Measurements from ENCODE around the gene INSRR.
A peak's percentile ranks its signal among the peaks of the same experiment; 100 is the strongest.

The INSRR gene

GRCh38 chr1:156832434-156832833 is 26.5 kb downstream of the INSRR start:
- DNase-seq (ENCODE audit: low read depth, low spot score), result no peak

GRCh38 chr1:156828400-156829124 is 30.4 kb downstream of the INSRR start:
- DNase-seq (ENCODE audit: low read depth, low spot score), result no peak

DNA sequence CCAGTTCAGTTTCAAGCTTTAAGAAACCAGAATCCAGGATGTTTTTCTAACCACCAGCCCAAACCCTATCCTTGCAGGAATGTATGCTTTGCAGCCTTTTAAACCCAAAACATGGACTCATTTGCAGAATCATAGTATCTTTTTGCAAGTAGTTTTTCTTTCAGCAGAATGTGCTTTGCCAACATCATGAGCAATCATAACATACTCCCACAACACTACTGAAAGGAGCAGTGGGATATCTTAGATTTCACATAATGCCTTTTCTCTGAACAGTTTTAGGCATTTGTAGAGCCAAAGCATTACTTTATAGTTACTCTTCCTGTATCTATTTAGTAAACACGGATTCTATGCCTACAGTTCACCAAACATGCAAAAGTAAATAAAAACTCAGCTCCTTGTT is 32.3 kb downstream of the INSRR start:
- DNase-seq (ENCODE audit: low read depth, low spot score), result no peak

GRCh38 chr1:156823210-156823790 is 35.6 kb downstream of the INSRR start:
- no peak for DNase-seq (ENCODE audit: low read depth, low spot score)

- DNase-seq (ENCODE audit: low read depth, low spot score), result no peak
These were observed 36.2 kb downstream of the INSRR start for GRCh38 chr1:156822680-156823079.

DNA sequence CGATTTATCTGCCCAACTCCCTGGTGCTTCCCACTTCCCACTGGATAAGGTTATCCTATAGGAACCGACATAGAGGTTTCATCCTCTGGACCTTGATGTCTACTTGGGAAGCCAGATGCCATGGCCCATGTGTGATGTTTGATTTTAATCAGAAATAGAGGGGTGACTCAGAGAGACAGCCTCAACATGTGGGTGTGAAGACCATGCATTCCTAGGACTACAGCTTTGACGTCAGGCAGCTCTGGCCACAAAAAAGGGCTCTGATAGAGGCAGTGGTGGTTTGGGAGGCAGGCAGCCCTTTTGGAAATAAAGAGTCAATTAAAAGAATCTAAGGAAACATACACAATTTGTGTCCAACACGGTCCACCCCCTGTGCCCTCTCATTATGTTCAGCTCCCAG is 37.1 kb downstream of the INSRR start:
- DNase-seq (ENCODE audit: low read depth, low spot score), result no peak

- peak; percentile 91 for DNase-seq (ENCODE audit: low read depth, low spot score)
These were observed 42.2 kb downstream of the INSRR start, which contains the start of gene SH2D2A for GRCh38 chr1:156816561-156817328. Gene SH2D2A, minus strand, starts transcription at chr1:156816848. Its CDS starts 140 bp downstream, at chr1:156816708.

DNA sequence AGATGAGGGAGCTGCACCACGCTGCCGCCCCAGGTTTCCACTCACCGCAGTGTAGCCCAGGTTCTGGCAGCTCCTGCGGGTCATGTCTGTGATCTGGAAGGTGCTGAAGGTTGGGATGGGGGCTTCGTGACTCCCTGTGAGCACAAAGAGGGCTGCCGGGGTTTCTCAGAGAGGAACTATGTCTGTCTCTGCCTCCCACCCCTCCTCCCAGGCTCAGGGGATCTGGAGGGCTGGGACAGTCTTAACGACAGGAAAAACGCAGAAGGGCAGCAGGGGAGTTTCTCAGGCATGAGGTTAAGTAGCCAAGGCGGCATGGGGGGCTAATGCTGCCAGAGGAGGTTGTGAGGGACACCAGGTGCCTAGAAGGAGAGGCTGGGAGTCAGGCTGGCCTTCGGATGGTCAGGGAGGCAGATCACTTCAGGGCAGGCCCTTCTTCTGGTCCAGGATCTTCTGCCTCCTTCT is 42.9 kb downstream of the INSRR start:
- no peak for DNase-seq (ENCODE audit: low read depth, low spot score)

DNA sequence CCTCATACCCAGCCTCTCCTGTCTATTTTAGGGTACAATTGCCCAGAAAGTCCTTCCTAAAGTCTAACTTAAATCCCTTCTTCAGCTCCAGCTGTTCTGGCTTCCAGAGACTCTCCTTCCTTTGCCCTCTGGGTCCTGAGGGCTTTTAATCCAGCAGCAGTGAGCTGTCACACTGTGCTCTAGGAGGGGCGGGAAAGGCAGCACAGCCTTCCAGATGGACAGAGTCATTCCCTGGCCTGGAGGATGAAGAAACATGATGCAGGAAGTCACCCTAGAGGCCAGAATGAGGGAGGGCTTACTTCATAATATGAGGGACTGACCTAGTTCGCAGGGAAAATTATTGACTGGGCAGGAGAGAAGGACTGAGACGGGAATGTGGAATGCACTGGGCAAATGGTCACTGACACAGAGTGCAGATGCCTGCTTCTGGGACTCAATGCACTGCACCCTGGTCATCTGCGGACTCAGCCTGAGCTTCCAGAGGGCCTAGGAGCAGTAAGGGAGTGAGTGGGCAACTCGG is 43.5 kb downstream of the INSRR start:
- no peak for DNase-seq (ENCODE audit: low read depth, low spot score)

- DNase-seq (ENCODE audit: low read depth, low spot score), result no peak
These were observed 44.2 kb downstream of the INSRR start for GRCh38 chr1:156814571-156815260.

- DNase-seq (ENCODE audit: low read depth, low spot score), result peak; percentile 44
These were observed 45.0 kb downstream of the INSRR start for GRCh38 chr1:156813750-156814570.

DNA sequence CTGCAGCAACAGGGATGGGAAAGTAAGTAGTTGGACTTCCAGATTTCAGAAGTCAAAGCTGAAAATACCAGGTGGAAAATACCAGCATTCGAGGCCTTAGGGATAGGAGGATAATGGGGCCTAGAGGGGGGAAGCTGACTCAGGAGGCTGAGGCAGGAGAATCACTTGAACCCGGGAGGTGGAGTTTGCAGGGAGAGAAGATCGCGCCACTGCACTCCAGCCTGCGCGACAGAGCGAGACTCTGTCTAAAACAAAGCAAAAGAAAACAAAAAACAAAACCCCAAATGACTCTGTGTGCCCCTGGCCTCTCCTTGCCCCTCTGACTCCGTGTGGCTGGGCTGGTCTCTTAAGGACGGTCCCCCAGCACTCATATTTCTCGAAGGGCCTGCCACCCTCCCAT is 45.6 kb downstream of the INSRR start:
- no peak for DNase-seq (ENCODE audit: low read depth, low spot score)

DNA sequence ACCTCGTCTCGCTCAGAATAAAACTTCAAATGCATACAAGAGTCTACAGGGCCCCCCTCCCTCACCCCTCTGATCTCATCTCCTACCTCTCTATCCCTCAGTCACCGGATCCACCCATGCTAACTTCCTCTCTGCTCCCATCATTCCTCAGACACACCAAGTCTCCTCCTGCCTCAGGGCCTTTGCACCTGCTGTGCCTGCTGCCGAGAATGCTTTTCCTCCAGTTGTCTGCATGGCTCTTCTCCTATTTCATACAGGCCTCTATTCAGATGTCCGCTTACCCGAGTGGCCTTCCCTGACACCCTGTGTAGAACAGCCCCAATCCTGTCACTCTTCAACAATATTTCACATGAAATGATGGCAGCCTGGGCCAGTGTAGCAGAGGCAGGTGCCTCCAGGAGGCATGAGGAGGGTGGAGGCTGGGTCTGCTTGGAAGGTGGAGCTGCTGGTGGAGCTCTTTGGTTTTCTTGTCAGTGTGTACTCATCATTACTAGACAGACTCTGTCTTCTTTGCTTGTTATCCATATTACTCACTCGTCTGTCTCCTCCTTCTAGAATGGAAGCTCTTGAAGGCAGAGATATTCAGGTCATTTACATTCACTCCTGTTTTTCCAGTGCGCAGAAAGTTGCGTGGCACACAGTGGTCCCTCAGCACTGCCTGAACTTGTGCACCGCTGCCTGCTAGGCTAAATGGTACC is 46.5 kb downstream of the INSRR start:
- no peak for DNase-seq (ENCODE audit: low read depth, low spot score)

GRCh38 chr1:156811168-156811567 is 47.7 kb downstream of the INSRR start:
- DNase-seq (ENCODE audit: low read depth, low spot score), result no peak

DNA sequence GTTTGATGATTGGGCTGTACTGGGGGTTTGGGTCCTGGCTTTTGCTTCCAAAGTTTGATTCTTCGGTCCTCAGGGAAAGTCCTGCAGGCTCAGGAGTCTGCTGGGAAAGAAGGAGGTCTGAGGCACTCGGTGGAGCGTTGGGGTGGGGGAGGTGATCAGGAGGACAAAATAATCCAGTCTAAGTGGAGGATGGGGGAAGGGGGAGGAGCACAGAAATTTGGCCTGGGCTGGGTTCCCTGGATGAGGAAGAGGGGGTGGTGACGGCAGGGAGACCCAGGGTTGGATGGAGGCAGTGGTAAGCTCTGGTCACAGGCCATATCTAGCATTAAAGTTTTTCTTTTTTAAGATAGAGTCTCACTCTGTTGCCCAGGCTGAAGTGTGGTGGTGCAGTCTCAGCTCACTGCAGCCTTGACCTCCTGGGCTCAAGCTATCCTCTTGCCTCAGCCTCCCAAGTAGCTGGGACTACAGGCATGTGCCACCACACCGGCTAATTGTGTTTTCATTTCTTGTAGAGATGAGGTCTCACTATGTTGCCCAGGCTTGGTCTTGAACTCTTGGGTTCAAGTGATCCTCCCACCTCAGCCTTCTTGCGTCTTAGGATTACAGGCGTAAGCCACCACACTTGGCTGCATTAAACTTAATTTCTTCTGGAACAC is 49.1 kb downstream of the INSRR start:
- DNase-seq (ENCODE audit: low read depth, low spot score), result no peak

DNA sequence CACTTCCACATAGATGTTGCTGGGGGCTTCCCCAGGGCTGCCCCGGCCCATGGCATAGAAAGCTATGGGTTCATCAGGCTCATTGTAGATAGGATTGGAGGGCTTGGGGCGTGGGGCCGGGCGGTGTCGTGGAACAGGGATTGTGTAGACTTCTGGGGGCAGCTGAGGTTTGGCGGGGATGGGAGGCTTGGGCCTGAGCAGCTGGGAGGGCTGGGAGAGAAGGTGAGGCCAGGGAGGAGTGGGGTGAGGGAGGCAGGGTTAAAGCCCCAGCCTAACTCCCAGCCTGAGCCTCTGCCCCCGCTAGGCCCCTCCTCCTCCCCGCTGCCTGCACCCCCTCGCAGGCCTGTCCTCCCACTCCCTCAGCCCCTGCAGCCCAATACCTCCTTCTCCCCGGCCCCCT is 49.6 kb downstream of the INSRR start:
- no peak for DNase-seq (ENCODE audit: low read depth, low spot score)

GRCh38 chr1:156808186-156809030 is 50.5 kb downstream of the INSRR start:
- DNase-seq (ENCODE audit: low read depth, low spot score), result no peak

DNA sequence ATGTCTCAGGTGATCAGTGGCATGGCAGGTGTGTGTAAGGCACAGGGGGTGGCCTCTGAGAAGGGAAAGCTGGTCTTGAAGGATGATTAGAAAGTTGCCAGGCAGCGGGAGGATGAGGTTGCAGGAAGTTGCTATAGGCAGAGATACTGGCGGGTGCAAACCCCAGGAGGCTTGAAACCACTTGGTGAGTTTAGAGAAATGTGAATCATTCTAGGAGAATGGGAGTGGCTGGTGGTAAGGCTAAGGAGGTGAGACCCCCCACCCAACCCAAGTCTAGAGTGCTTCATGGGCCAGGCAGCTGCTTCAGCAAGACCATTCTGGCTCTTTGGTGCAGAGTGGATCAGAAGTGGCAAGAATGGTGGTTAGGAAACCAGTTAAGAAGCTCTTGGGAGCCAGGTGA is 51.3 kb downstream of the INSRR start:
- DNase-seq (ENCODE audit: low read depth, low spot score), result no peak
